Measurements from ENCODE around the gene LMOD2.

GRCh38 chr7:123633553-123633952, 22.1 kb upstream of the LMOD2 start:
- no peak for TF ChIP-seq CTCF (IDR thresholded peaks at IDR 0.05 in 2 of 3, conservative IDR thresholded peaks at IDR 0.05 in 1 of 3; ENCODE audit: borderline replicate concordance in 1 of 3, insufficient read depth in 1 of 3, low read depth in 2 of 3, low read length in 2 of 3)
- no peak for TF ChIP-seq POLR2A (IDR thresholded peaks at IDR 0.05; ENCODE audit: borderline replicate concordance, extremely low read depth, insufficient read depth, insufficient read length)
- no peak for TF ChIP-seq MAX (IDR thresholded peaks at IDR 0.05)
- no peak for TF ChIP-seq ELF1 (IDR thresholded peaks at IDR 0.05; ENCODE audit: borderline replicate concordance, low read depth)
- no peak for TF ChIP-seq SP1 (IDR thresholded peaks at IDR 0.05; ENCODE audit: low read depth)
- TF ChIP-seq EZH2 (IDR thresholded peaks at IDR 0.05) = no peak
- no peak for TF ChIP-seq TCF7L2 (IDR thresholded peaks at IDR 0.05; ENCODE audit: borderline replicate concordance, extremely low read depth, insufficient read depth, insufficient read length)
- no peak for TF ChIP-seq YY1 (IDR thresholded peaks at IDR 0.05; ENCODE audit: extremely low read depth, insufficient replicate concordance, low read depth, low read length)

All from HCT116 (cell line).